ENCODE results near the gene CD320.
A peak's percentile ranks its signal among the peaks of the same experiment; 100 is the strongest.

The CD320 gene

DNA sequence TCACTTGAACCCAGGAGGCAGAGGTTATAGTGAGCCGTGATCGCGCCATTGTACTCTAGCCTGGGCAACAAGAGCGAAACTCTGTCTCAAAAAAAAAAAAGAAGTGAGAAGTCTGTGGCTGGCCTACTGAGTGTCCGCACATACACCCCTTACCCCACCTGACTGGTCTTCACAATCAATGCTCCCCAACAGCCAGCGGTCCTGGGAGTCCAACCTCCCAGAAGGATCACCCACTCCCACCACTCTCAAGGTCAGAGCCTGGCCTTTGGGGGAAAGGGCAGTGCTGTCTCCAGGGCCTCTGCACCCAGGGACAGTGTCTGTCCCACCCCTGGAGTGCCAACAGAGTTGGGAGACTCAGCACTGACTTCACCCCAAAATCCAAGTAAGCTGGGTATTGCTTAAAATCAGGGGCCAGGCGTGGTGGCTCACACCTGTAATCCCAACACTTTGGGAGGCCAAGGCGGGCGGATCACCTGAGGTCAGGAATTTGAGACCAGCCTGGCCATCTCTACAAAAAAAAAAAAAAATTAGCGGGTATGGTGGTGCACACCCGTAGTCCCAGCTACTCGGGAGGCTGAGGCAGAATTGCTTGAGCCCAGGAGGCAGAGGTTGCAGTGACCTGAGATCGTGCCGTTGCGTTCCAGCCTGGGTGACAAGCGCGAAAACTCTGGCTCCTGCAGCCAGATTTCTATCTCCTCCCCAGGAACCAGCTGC, 2.3 kb upstream of the CD320 start:
- no peak for TF ChIP-seq MYC (IDR thresholded peaks at IDR 0.05; ENCODE audit: low read depth, low read length)
- no peak for TF ChIP-seq POLR2A (IDR thresholded peaks at IDR 0.05; ENCODE audit: extremely low read depth, insufficient read length)
- no peak for TF ChIP-seq CTCF (IDR thresholded peaks at IDR 0.05; ENCODE audit: low read depth, low read length)
- TF ChIP-seq, protein P1, sequence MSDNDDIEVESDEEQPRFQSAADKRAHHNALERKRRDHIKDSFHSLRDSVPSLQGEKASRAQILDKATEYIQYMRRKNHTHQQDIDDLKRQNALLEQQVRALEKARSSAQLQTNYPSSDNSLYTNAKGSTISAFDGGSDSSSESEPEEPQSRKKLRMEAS (IDR thresholded peaks at IDR 0.05; ENCODE audit: low read depth, low read length): no peak

GRCh38 chr19:8308891-8309291, 733 bp upstream of the CD320 start:
- peak overlapping the region; percentile 92 for H3K4me3 ChIP-seq (ENCODE audit: low read depth, low read length)
- TF ChIP-seq, protein P1 (IDR thresholded peaks at IDR 0.05; ENCODE audit: low read depth, low read length): no peak
- TF ChIP-seq MYC (IDR thresholded peaks at IDR 0.05; ENCODE audit: low read depth, low read length) (no peak), POLR2A (IDR thresholded peaks at IDR 0.05; ENCODE audit: extremely low read depth, insufficient read length) (no peak)
- DNase-seq (ENCODE audit: low read depth): no peak

More for the DNA sequence above, 2.3 kb upstream of the CD320 start:
- no peak overlapping the region for H3K4me3 ChIP-seq (ENCODE audit: low read depth, low read length)
- DNase-seq (ENCODE audit: low read depth): no peak

GRCh38 chr19:8307400-8307964, 676 bp downstream of the CD320 start:
- peak; percentile 70 for DNase-seq (ENCODE audit: low read depth)
- H3K4me3 ChIP-seq (ENCODE audit: low read depth, low read length): peak overlapping the region; percentile 92
- TF ChIP-seq, protein P1 (IDR thresholded peaks at IDR 0.05; ENCODE audit: low read depth, low read length): no peak
- TF ChIP-seq CTCF (IDR thresholded peaks at IDR 0.05; ENCODE audit: low read depth, low read length): no peak
- TF ChIP-seq POLR2A (IDR thresholded peaks at IDR 0.05; ENCODE audit: extremely low read depth, insufficient read length): no peak
- no peak for TF ChIP-seq MYC (IDR thresholded peaks at IDR 0.05; ENCODE audit: low read depth, low read length)

DNA sequence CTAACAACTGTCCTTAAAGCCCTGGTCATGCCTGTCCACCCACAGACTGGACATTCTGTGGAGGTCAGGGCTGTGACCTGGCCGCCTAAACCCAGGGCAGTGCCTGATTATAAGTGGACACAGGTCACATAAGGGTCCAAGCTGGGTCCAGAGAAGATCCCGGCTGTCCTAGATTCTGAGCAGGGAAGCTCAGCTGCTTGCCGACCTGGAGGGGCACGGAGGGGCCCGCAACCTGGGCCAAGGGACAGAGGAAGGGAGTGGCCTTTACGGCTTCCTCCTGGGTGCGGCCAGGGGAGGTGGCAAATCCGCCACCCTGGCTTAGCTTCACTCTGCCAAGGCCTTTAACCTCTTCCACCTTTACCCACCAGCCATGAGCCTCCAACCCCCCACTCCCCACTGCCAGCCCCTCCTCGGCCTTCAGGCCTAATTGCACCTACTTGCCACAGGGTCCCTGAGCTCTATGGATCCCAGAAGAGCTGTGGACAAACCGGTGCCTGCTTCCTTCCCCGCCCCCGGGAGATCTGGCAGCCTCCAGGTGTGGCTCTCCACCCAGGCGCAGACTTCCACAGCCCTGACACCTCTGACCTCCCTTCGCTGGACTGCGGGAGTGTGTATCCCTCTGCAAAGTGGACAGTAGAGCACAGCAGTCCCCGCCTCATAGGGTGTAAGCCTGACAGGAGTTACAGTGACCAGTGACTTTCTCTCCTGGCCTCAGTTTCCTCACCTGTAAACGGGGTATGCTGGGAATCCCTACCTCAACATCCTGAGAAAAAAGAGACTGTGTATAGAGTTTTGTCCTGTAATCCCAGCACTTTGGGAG, 1.7 kb downstream of the CD320 start:
- H3K4me3 ChIP-seq (ENCODE audit: low read depth, low read length): peak overlapping the region; percentile 92
- no peak for TF ChIP-seq MYC (IDR thresholded peaks at IDR 0.05; ENCODE audit: low read depth, low read length)
- TF ChIP-seq, protein P1 (IDR thresholded peaks at IDR 0.05; ENCODE audit: low read depth, low read length): no peak
- TF ChIP-seq POLR2A (IDR thresholded peaks at IDR 0.05; ENCODE audit: extremely low read depth, insufficient read length): no peak
- TF ChIP-seq CTCF (IDR thresholded peaks at IDR 0.05; ENCODE audit: low read depth, low read length): no peak
- peak; percentile 27 for DNase-seq (ENCODE audit: low read depth)

- peak; percentile 18 for DNase-seq (ENCODE audit: low read depth)
- H3K4me3 ChIP-seq (ENCODE audit: low read depth, low read length): no peak overlapping the region
- no peak for TF ChIP-seq POLR2A (IDR thresholded peaks at IDR 0.05; ENCODE audit: extremely low read depth, insufficient read length)
Measured at GRCh38 chr19:8305798-8306197, 2.4 kb downstream of the CD320 start.

DNA sequence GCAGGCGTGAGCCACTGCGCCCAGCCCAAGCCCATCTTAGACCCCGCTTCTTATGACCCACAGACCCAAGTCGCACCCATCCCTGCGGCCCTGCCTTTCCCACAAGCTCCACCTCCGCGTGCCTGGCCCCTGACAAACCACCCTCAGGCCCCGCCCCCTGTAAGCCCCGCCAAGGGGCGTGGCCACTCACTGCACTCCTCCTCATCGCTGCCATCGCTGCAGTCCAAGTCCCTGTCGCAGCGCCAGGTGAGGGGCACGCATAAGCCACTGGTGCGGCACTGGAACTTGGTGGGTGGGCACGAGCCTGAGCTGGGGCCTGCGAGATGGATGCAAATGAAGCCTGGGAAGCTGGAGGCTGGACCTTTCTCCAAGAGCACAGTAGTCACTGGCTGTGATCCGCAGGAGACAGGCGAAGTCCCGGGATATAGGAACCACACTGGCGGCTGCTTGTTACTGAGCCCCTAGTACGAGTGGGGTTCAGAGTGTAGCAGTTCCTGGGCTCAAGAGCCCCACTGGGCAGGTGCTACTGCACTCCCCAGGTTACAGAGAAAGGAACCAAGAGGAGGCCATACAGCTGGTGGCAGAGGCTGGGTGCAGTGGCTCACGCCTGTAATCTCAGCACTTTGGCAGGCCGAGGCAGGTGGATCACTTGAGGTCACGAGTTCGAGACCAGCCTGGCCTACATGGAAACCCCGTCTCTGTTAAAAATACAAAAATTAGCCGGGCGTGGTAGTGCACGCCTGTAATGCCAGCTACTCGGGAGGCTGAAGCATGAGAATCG, 3.1 kb downstream of the CD320 start:
- DNase-seq (ENCODE audit: low read depth): peak; percentile 62
- TF ChIP-seq POLR2A (IDR thresholded peaks at IDR 0.05; ENCODE audit: extremely low read depth, insufficient read length): no peak
- no peak for TF ChIP-seq CTCF (IDR thresholded peaks at IDR 0.05; ENCODE audit: low read depth, low read length)
- TF ChIP-seq, protein P1 (IDR thresholded peaks at IDR 0.05; ENCODE audit: low read depth, low read length): no peak
- TF ChIP-seq MYC (IDR thresholded peaks at IDR 0.05; ENCODE audit: low read depth, low read length): no peak
- H3K4me3 ChIP-seq (ENCODE audit: low read depth, low read length): no peak overlapping the region
